ENCODE measurements around the gene KRT6B. TPM values are rescaled to one million over a fixed set of nuclear protein-coding genes. Genes with fewer than 3 reads are reported as not detected.

The KRT6B gene
- total RNA-seq, 4 donors from 2014 or later = not detected

DNA sequence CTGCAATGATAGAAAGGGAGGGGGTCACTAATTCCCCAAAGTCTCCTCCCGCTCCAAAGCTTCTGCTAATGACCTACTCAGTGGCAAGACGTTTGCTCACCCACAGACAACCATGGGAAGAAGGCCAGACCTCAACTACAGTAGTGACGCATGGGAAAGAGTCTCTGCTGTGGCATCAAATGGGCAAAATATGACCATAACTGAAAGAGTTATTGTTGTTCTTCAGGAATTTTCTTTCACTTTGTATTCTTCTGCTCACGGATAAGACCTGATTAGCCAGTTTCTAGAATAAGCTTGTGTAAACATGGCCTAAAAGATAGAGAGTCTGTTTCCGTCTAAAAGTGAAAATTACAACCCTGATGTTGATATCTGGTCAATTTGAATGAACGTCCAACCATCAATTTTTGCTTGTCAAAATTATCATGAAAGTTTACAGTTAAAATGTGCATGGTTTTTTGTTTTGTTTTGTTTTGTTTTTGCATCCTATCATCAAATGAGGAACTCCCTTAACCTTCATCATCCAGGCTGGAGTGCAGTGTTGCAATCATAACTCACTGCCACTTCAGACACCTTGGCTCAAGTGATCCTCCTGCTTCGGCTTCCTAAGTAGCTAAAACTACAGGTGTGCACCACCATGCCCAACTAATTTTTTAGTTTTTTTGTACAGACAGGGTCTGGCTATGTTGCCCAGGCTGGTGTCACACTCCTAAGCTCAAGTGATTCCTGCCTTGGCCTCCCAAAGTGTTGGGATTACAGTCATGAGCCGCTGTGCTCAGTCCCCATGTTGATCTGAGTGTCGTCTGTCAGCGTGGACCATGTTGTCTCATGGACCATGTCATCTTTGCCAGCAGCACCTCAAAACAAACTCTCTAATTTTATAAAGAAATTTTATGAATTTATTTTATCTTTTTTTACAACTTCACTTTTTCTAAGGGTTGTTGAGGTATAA lies 7.0 kb downstream of the KRT6B start:
- no peaks in the 10 kb centered on the region for H3K36me3 ChIP-seq
- H3K4me1 ChIP-seq = peaks cover 0 to 6% (median 0%) of the 10 kb centered on the region in 4 donors
- no peak overlapping the region for H3K27ac ChIP-seq
- no peaks in the 10 kb centered on the region for H3K9me3 ChIP-seq
- DNase-seq = no peak
- no peak overlapping the region for H3K4me3 ChIP-seq
- no peaks in the 10 kb centered on the region for H3K27me3 ChIP-seq
- TF ChIP-seq, protein P1, sequence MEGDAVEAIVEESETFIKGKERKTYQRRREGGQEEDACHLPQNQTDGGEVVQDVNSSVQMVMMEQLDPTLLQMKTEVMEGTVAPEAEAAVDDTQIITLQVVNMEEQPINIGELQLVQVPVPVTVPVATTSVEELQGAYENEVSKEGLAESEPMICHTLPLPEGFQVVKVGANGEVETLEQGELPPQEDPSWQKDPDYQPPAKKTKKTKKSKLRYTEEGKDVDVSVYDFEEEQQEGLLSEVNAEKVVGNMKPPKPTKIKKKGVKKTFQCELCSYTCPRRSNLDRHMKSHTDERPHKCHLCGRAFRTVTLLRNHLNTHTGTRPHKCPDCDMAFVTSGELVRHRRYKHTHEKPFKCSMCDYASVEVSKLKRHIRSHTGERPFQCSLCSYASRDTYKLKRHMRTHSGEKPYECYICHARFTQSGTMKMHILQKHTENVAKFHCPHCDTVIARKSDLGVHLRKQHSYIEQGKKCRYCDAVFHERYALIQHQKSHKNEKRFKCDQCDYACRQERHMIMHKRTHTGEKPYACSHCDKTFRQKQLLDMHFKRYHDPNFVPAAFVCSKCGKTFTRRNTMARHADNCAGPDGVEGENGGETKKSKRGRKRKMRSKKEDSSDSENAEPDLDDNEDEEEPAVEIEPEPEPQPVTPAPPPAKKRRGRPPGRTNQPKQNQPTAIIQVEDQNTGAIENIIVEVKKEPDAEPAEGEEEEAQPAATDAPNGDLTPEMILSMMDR (IDR thresholded peaks at IDR 0.05) = no peak
- no peak for TF ChIP-seq POLR2A (IDR thresholded peaks at IDR 0.05)

DNA sequence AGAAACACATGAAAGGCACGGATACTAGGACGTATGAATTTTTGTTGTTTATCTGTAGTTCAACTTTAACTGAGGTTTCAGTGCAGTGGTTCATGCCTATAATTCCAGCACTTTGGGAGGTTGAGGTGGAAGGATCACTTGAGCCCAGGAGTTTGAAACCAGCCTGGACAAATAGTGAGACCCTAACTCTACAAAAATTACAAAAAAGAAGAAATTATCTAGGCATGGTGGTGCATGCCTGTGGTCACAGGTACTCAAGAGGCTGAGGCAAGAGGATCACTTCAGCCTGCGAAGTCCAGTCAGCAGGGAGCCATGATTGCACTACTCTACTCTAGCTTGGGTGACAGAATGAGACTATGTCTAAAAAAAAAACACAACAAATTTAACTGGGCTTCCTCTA lies 8.0 kb downstream of the KRT6B start:
- Histone ChIP-seq H3K27ac (no peak overlapping the region), H3K9me3 (no peaks in the 10 kb centered on the region)

DNA sequence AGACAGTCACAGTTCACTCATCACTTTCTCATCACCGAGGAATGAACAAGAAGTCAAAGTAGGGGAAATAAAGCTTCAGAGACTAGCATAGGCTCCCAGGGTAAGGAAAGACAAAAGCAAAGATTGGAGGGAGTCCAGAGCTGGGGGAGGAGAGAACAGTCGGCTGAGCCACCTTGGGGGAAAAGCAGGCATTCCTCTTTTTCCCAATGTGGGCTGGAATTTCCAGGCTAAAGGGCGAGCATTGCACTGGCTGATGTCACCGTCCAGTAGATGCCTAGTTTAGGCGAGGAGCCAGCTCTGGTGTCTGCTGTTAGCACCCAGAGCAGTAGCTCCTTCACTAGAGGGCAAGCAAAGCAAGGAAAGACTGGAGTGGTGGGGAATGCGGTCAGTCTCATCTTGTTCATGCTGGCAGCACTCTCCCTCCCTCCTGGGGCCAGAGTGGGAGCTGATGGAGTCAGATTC lies 9.3 kb downstream of the KRT6B start:
- no peaks in the 10 kb centered on the region for H3K9me3 ChIP-seq
- TF ChIP-seq, protein P1 (IDR thresholded peaks at IDR 0.05) = no peak
- TF ChIP-seq POLR2A (IDR thresholded peaks at IDR 0.05) = no peak
- no peaks in the 10 kb centered on the region for H3K27me3 ChIP-seq
- DNase-seq = no peak
- H3K4me1 ChIP-seq = peaks cover 0 to 6% (median 0%) of the 10 kb centered on the region in 4 donors
- H3K27ac ChIP-seq = no peak overlapping the region
- H3K4me3 ChIP-seq = no peak overlapping the region
- H3K36me3 ChIP-seq = no peaks in the 10 kb centered on the region

More for the DNA sequence above, 8.0 kb downstream of the KRT6B start:
- DNase-seq = no peak
- Histone ChIP-seq H3K4me1 (peaks cover 0 to 6% (median 0%) of the 10 kb centered on the region in 4 donors), H3K4me3 (no peak overlapping the region), H3K36me3 (no peaks in the 10 kb centered on the region), H3K27me3 (no peaks in the 10 kb centered on the region)
- TF ChIP-seq, protein P1 (IDR thresholded peaks at IDR 0.05) = no peak
- TF ChIP-seq POLR2A (IDR thresholded peaks at IDR 0.05) = no peak

DNA sequence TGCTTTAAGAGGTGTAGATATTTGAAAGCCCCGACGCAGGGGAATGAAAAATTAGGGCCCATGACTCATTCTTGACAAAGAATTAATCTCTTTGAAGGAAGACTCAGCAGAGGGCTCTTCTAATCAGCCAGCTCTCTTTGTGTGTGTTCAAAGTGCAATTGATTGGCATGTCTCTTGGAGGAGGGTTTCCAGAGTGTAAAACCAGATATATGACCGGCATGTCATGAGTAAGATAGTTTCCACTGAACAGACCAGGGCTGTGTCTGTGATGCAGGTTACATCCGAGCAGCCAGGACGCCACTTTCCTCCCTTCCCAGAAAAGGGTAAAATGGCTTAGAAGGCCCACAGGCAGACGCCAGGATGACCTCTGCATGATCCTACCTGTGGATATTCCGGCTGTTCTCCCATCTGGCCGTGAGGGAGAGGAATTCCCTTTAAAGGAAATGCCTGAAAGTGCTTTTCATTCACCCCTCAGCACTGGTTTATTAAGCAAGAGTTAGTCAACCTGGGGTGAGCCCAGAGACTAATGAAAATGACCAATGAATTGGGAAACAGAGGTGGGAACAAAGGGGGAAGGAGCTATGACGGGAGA lies 10.5 kb downstream of the KRT6B start:
- Histone ChIP-seq H3K27ac (peak overlapping the region in 1 of 4 donors; percentile 17), H3K36me3 (no peaks in the 10 kb centered on the region), H3K27me3 (no peaks in the 10 kb centered on the region), H3K4me1 (peaks cover 0 to 9% (median 0%) of the 10 kb centered on the region in 4 donors), H3K4me3 (no peak overlapping the region), H3K9me3 (no peaks in the 10 kb centered on the region)
- DNase-seq = no peak
- TF ChIP-seq, protein P1 (IDR thresholded peaks at IDR 0.05) = no peak
- TF ChIP-seq POLR2A (IDR thresholded peaks at IDR 0.05) = no peak

GRCh38 chr12:52440821-52441319 lies 11.1 kb downstream of the KRT6B start:
- Histone ChIP-seq H3K27me3 (no peaks in the 10 kb centered on the region), H3K36me3 (no peaks in the 10 kb centered on the region), H3K27ac (peak overlapping the region in 1 of 4 donors; percentile 17), H3K9me3 (no peaks in the 10 kb centered on the region), H3K4me1 (peaks cover 0 to 14% (median 0%) of the 10 kb centered on the region in 4 donors), H3K4me3 (no peak overlapping the region)
- TF ChIP-seq, protein P1 (IDR thresholded peaks at IDR 0.05) = no peak
- TF ChIP-seq POLR2A (IDR thresholded peaks at IDR 0.05) = no peak
- DNase-seq = no peak

All from Peyer's patch (tissue), 4 donors.